Heart left ventricle (tissue), 16 donors: Measurements from ENCODE around the gene EMC10. TPM values are rescaled to one million over a fixed set of nuclear protein-coding genes. Genes with fewer than 3 reads are reported as not detected.

Experiments used
- ATAC-seq, 4 donors: fragments of 200-7000 bp; cut with Tn5 transposase; one replicate each; pipeline ENCODE4 v1.9.1; 2020 to 2022; ENCODE audit warnings: moderate library complexity in 4 of 4, mild to moderate bottlenecking in 3 of 4, moderate number of reproducible peaks in 1 of 4
- DNase-seq, 5 donors: peaks; one replicate each; pipeline ENCODE4 v3.0.0-alpha.2; 2020
- H3K27ac ChIP-seq, 12 donors: fragments of 200-600 bp; sonication (generic) in 4 of 12; one replicate each; pipeline versions ENCODE4 v1.5.0 to v1.8.0; 2016 to 2022; ENCODE audit warnings: mild to moderate bottlenecking in 2 of 12
- H3K27me3 ChIP-seq, 9 donors: fragments of 200-600 bp; sonication (generic) in 2 of 9; one replicate each; pipeline versions ENCODE4 v1.5.1 to v1.8.0; 2016 to 2022; ENCODE audit warnings: mild to moderate bottlenecking in 3 of 9
- H3K36me3 ChIP-seq, 9 donors: fragments of 200-600 bp; sonication (generic) in 2 of 9; one replicate each; pipeline versions ENCODE4 v1.5.0 to v1.8.0; 2018 to 2022; ENCODE audit warnings: mild to moderate bottlenecking in 2 of 9
- H3K4me1 ChIP-seq, 12 donors: fragments of 200-600 bp; sonication (generic) in 4 of 12; one replicate each; pipeline versions ENCODE4 v1.5.0 to v1.8.0; 2016 to 2022; ENCODE audit warnings: mild to moderate bottlenecking in 3 of 12
- H3K4me3 ChIP-seq, 12 donors: fragments of 200-600 bp; sonication (generic) in 4 of 12; one replicate each; pipeline versions ENCODE4 v1.5.0 to v1.8.0; 2017 to 2022; ENCODE audit warnings: mild to moderate bottlenecking in 9 of 12, moderate library complexity in 4 of 12
- H3K9me3 ChIP-seq, 12 donors: fragments of 200-600 bp; sonication (generic) in 4 of 12; one replicate each; pipeline versions ENCODE4 v1.5.0 to v1.8.0; 2016 to 2022; ENCODE audit warnings: mild to moderate bottlenecking in 1 of 12
- CTCF ChIP-seq, 12 donors: fragments of 200-600 bp; sonication (generic) in 4 of 12; IDR thresholded peaks; one replicate each; pipeline versions ENCODE4 v1.5.0 to v1.8.0; 2018 to 2022; ENCODE audit warnings: antibody characterized with exemption in 12 of 12, mild to moderate bottlenecking in 5 of 12
- POLR2A ChIP-seq, 2 donors: fragments of 450-650 bp; IDR thresholded peaks; one replicate each; pipeline ENCODE4 v1.6.1; 2017; ENCODE audit warnings: antibody characterized with exemption in 2 of 2, mild to moderate bottlenecking in 2 of 2, moderate library complexity in 2 of 2
- WGBS, 4 donors: extraction: QIAGEN DNeasy Blood & Tissue Kit in 2 of 4; methylation state at CpG; one replicate each; pipeline versions ENCODE4 v1.1.5 to v1.1.7; 2013 to 2018; 5-methylcytosine and 5-hydroxymethylcytosine counted together
- intact Hi-C, 10 donors: fragments of 100-400 bp; cut with DNase I; formaldehyde crosslinking; loops; one replicate each; pipeline versions ENCODE4 v1.11.1 to v1.14.2; 2022
- polyA plus RNA-seq, 2 donors: library from polyadenylated mRNA; stranded (reverse); fragments of 200-250 nt; gene quantifications; one replicate each; pipeline ENCODE4 v1.2.3, GENCODE V29; 2013
- total RNA-seq, 9 donors: library from RNA; depleted of rRNA in 2 of 9; stranded (reverse); fragments of >200 nt in 2 of 9; fragmentation: NEBNext Ultra II Directional in 3 of 9; extraction: Animal tissue kit (Norgen Biotek cat#: 25700) in 3 of 9; gene quantifications; one replicate each; pipeline versions ENCODE4 v1.1.0 to v1.2.4, GENCODE V29; 2016 to 2023
- donor health status: ischemic (EF 13 %, LVEDD 7.1; RV severe dilation, severe dysfunction).
- donor health status: healthy with polysubstance abuse.
- donor health status: DM: no; HTN: yes; CAD: no.
- donor health status: DM: no; HTN: no; CAD: no.
- donor health status: ischemic (EF 25% LVEDD 6.9; RV normal size, moderate dysfunction).
- donor health status: ischemic (EF 25% LVEDD 5.7; RV mildly dilated, moderate dysfunction).
- donor health status: healthy.
- donor health status: DM: yes; HTN: yes; CAD: no.
- donor health status: ischemic (EF 35%, LVEDD 5.7; RV mildly dilated, moderate dysfunction).
- donor health status: nonischemic (EF 11% LVEDD 7.7; RV severe dilation, severe dysfunction).
- donor health status: DM: yes; HTN: yes; CAD: no.
- donor health status: PGD.
- donor health status: ischemic (EF 29% LVEDD 5.4; RV normal size, mild dysfunction).
- donor health status: nonischemic (EF 23%, LVEDD 6.1; RV moderate dilation, normal function).

Gene EMC10
- total and polyA plus RNA-seq, 11 donors = 72.8 to 138 (median 95.3) TPM

- no peak for TF ChIP-seq POLR2A (IDR thresholded peaks at IDR 0.05)
- peak; percentile 15 to 63 (median 44) for TF ChIP-seq CTCF (IDR thresholded peaks at IDR 0.05)
- H3K9me3 ChIP-seq = no peaks in the 10 kb centered on the region
- intact Hi-C loops = loop anchor here in 2 of 10 donors (5.0 kb wide), 1 partner anchor 112 kb away; the partner anchor contains the start of gene NAPSA (in 2 of the 2)
- WGBS, 4 donors = 77 to 82% (median 79%) methylated on average over 17 to 19 of the region's 19 CpGs
- no peaks in the 10 kb centered on the region for H3K27me3 ChIP-seq
- ATAC-seq = no peak
- peaks cover 0 to 55% (median 43%) of the 10 kb centered on the region in 9 donors for H3K36me3 ChIP-seq
- DNase-seq = peak in 1 of 5 donors; percentile 50
- H3K4me3 ChIP-seq = no peak overlapping the region
- peaks cover 7 to 30% (median 14%) of the 10 kb centered on the region in 12 donors for H3K4me1 ChIP-seq
- no peak overlapping the region for H3K27ac ChIP-seq
Observed at GRCh38 chr19:50478901-50479715, 2.8 kb downstream of the EMC10 start.

DNA sequence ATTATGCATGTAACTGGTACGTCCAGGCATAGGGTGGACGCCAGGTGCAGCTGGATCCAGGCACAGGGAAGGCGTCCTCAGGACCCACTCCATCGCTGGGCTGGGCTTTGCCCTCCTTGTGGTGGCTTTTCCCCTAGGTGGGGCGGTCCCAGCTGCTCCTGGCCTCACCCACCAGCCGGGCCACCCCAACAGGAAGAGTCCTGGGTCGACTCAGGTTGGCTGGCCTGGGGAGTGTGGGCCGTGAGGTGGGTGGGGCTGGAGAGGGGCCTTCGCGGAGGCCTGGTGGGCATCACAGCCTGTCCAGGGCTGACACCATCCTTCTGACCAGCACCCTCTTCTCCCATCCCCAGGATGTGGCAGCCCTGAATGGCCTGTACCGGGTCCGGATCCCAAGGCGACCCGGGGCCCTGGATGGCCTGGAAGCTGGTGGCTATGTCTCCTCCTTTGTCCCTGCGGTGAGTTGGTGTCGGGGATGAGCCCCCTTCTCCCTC lies 3.5 kb downstream of the EMC10 start:
- no peaks in the 10 kb centered on the region for H3K9me3 ChIP-seq
- H3K4me1 ChIP-seq = peaks cover 7 to 30% (median 14%) of the 10 kb centered on the region in 12 donors
- no peak overlapping the region for H3K4me3 ChIP-seq
- WGBS, 4 donors = 91 to 95% (median 95%) methylated on average over 13 to 16 of the region's 16 CpGs
- intact Hi-C loops = loop anchor here in 2 of 10 donors (5.0 kb wide), 1 partner anchor 113 kb away; the partner anchor contains the start of gene NAPSA (in 2 of the 2)
- TF ChIP-seq POLR2A (IDR thresholded peaks at IDR 0.05) (no peak), CTCF (IDR thresholded peaks at IDR 0.05) (no peak)
- H3K27me3 ChIP-seq = no peaks in the 10 kb centered on the region
- ATAC-seq (no peak), DNase-seq (peak in 1 of 5 donors; percentile 43)
- H3K27ac ChIP-seq = no peak overlapping the region
- H3K36me3 ChIP-seq = peaks cover 0 to 58% (median 44%) of the 10 kb centered on the region in 9 donors

DNA sequence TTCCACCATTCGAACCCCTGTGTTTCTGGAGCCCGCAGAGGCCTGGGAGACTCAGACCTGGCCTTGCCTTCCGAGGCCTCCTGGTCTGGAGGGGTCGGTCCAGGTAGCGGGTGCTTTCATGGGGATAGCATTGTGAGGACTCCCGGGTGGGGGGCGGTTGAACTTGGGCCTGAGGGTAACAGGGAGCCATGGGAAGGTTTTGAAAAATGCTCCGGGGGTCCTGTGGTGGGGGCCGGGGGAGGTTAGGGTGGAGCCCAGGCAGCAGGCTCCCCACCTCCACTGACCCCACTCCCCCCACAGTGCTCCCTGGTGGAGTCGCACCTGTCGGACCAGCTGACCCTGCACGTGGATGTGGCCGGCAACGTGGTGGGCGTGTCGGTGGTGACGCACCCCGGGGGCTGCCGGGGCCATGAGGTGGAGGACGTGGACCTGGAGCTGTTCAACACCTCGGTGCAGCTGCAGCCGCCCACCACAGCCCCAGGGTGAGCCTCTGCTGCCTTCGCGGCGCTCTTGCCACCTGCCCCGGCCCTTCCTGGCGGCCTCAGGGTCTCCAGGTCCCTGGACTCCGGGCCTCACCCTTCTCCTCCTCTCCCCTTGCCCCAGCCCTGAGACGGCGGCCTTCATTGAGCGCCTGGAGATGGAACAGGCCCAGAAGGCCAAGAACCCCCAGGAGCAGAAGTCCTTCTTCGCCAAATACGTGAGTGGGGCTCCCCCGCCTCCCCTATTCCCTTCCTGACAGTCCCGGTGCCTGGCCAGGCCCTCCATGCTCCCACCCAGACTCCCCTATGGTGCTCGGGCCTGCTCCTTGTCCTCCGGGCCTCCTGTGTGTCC lies 4.2 kb downstream of the EMC10 start:
- ATAC-seq (no peak), DNase-seq (peak in 1 of 5 donors; percentile 46)
- no peak overlapping the region for H3K27ac ChIP-seq
- TF ChIP-seq CTCF (IDR thresholded peaks at IDR 0.05) (no peak), POLR2A (IDR thresholded peaks at IDR 0.05) (no peak)
- H3K4me1 ChIP-seq = peaks cover 7 to 30% (median 14%) of the 10 kb centered on the region in 12 donors
- H3K36me3 ChIP-seq = peaks cover 0 to 59% (median 44%) of the 10 kb centered on the region in 9 donors
- H3K4me3 ChIP-seq = no peak overlapping the region
- H3K27me3 ChIP-seq = no peaks in the 10 kb centered on the region
- no peaks in the 10 kb centered on the region for H3K9me3 ChIP-seq
- intact Hi-C loops = no loop called here
- 90 to 96% (median 92%) methylated on average over 35 to 37 of the region's 37 CpGs for WGBS, 4 donors
